ENCODE measurements around the gene KIF5B. TPM values are rescaled to one million over a fixed set of nuclear protein-coding genes. Genes with fewer than 3 reads are reported as not detected.
"Not testable (repeated sequence)": the region's sequence is repeated elsewhere in the genome, so short reads cannot be mapped to it uniquely, and the experiment has no call there.

Gene KIF5B
- total RNA-seq, 1 donor from 2014 or later: 95.4 TPM

DNA sequence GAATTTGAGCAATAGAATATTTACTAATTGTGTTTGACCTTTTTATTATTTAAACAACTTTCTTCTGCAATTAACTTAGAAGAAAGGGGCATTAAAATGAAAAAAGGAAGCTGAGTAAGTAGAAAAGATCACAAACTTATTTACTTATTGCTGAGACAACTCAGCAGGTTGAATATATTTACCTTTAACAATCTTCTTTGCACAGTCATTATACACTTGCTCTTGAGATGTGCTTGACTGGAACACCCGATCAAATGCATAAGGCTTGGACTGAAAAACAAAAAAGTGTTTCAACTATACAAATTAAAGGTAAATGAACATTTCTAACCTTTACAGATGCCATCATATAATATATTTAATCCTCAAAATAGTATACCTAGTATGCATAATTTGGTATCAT lies 7.9 kb downstream of the KIF5B start:
- TF ChIP-seq, protein P1, sequence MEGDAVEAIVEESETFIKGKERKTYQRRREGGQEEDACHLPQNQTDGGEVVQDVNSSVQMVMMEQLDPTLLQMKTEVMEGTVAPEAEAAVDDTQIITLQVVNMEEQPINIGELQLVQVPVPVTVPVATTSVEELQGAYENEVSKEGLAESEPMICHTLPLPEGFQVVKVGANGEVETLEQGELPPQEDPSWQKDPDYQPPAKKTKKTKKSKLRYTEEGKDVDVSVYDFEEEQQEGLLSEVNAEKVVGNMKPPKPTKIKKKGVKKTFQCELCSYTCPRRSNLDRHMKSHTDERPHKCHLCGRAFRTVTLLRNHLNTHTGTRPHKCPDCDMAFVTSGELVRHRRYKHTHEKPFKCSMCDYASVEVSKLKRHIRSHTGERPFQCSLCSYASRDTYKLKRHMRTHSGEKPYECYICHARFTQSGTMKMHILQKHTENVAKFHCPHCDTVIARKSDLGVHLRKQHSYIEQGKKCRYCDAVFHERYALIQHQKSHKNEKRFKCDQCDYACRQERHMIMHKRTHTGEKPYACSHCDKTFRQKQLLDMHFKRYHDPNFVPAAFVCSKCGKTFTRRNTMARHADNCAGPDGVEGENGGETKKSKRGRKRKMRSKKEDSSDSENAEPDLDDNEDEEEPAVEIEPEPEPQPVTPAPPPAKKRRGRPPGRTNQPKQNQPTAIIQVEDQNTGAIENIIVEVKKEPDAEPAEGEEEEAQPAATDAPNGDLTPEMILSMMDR (conservative IDR thresholded peaks at IDR 0.05): no peak
- Mint-ChIP-seq H3K27ac (ENCODE audit: unreplicated experiment) (no peak overlapping the region), H3K4me3 (no peak overlapping the region), H3K36me3 (ENCODE audit: low read depth) (peaks cover 16% of the 10 kb centered on the region), H3K27me3 (ENCODE audit: low read depth) (no peaks in the 10 kb centered on the region), H3K9me3 (no peaks in the 10 kb centered on the region), H3K4me1 (peaks cover 48% of the 10 kb centered on the region)
- no peak for DNase-seq (ENCODE audit: low read depth, low spot score)

DNA sequence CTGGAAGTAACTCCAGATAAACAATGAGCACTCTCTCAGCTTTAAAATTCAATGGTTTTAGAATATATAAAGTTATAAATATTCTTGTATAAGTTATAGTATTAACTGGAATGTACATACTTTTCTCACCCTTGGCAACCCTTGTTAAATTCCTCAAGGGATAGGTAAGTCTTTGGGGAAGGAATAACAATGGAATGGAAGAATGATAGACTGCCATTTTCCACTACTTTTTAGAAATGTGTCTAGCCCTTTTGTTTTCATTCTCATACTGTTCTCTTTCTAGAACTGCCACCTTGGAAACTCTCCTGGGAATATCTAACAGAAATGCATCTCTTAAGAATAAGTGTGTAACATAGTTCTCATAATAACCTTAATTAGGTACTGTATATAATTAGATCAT lies 8.3 kb downstream of the KIF5B start:
- no peaks in the 10 kb centered on the region for H3K27me3 Mint-ChIP-seq (ENCODE audit: low read depth)
- H3K27ac Mint-ChIP-seq (ENCODE audit: unreplicated experiment): no peak overlapping the region
- TF ChIP-seq, protein P1 (conservative IDR thresholded peaks at IDR 0.05): no peak
- peaks cover 44% of the 10 kb centered on the region for H3K4me1 Mint-ChIP-seq
- DNase-seq (ENCODE audit: low read depth, low spot score): no peak
- H3K9me3 Mint-ChIP-seq: no peaks in the 10 kb centered on the region
- H3K4me3 Mint-ChIP-seq: no peak overlapping the region
- peaks cover 17% of the 10 kb centered on the region for H3K36me3 Mint-ChIP-seq (ENCODE audit: low read depth)

DNA sequence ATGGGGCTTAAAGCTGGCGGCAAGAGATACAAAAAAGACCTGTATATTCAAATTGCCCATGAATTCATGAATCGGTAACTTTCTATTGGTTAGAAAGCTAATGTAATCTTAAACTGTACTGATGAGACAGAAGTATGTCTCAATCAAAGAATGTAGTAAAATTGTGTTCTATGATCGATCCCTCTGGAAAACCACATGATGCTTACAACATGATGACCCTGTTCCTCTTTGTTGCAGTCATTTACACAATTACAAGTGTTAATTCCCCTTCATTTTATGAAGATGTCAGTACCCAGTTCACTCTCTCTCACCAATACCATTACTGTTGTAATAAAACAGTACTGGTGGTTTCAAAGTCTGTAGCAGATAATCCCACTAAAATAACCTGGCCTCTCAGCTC lies 10.1 kb downstream of the KIF5B start:
- peaks cover 35% of the 10 kb centered on the region for H3K4me1 Mint-ChIP-seq
- TF ChIP-seq, protein P1 (conservative IDR thresholded peaks at IDR 0.05): no peak
- H3K36me3 Mint-ChIP-seq (ENCODE audit: low read depth): peaks cover 17% of the 10 kb centered on the region

DNA sequence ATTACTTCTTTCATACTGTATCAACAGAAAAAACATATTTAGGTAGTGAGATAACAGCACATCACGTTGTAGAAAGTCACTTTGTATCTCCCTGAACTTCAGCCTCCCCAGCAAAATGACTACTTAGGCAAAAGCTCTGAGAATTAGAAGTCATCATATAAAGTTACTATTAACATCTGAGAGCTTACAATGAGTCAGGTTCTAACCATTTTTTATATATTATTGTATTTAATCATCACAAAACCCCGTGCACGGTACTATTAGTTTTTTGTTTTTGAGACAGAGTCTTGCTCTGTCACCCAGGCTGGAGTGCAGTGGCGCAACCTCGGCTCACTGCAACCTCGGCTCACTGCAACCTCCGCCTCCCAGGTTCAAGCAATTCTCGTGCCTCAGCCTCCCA lies 13.5 kb downstream of the KIF5B start:
- not testable (repeated sequence) for H3K27ac Mint-ChIP-seq (ENCODE audit: unreplicated experiment); H3K4me3 Mint-ChIP-seq; DNase-seq (ENCODE audit: low read depth, low spot score); H3K27me3 Mint-ChIP-seq (ENCODE audit: low read depth); H3K9me3 Mint-ChIP-seq
- Mint-ChIP-seq H3K36me3 (ENCODE audit: low read depth) (peaks cover 21% of the 10 kb centered on the region), H3K4me1 (peaks cover 12% of the 10 kb centered on the region)

More for the DNA sequence above, 10.1 kb downstream of the KIF5B start:
- Mint-ChIP-seq H3K27me3 (ENCODE audit: low read depth) (no peaks in the 10 kb centered on the region), H3K27ac (ENCODE audit: unreplicated experiment) (no peak overlapping the region), H3K9me3 (no peaks in the 10 kb centered on the region), H3K4me3 (no peak overlapping the region)
- no peak for DNase-seq (ENCODE audit: low read depth, low spot score)

DNA sequence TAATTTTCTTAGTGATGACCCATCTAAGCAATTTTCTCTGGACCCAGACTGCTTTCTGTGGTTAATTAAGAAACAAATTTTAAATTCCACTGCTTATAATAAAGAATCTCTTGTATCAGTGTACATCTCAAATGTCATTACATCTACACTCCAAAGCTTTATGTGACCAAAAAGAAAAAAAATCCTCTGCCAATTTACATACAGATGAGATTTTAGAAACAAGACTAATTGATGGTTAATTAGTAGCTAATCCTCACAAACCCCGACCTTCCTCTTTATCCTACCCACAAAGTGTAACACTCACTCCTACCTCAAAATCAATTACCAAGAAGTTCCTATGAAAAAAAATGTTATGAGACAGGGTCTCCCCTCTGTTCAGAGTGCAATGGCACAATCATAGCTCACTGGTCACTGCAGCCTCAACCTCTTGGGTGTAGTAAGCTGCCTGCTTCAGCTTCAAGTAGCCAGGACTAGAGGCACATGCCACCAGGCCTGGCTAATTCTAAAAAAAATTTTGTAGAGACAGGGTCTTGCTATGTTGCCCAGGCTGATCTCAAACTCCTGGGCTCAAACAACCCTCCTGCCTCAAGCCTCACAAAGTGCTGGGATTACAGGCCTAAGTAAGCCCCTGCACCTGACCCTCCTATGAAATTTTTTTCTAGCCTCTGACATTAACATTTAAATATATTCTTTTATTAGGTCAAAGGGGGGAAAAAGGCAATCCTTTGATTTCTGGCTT lies 14.8 kb downstream of the KIF5B start:
- Mint-ChIP-seq H3K4me1 (peaks cover 8% of the 10 kb centered on the region), H3K4me3 (no peak overlapping the region), H3K27me3 (ENCODE audit: low read depth) (no peaks in the 10 kb centered on the region), H3K36me3 (ENCODE audit: low read depth) (peaks cover 17% of the 10 kb centered on the region), H3K9me3 (no peaks in the 10 kb centered on the region), H3K27ac (ENCODE audit: unreplicated experiment) (no peak overlapping the region)
- DNase-seq (ENCODE audit: low read depth, low spot score): no peak
- TF ChIP-seq, protein P1 (conservative IDR thresholded peaks at IDR 0.05): no peak

DNA sequence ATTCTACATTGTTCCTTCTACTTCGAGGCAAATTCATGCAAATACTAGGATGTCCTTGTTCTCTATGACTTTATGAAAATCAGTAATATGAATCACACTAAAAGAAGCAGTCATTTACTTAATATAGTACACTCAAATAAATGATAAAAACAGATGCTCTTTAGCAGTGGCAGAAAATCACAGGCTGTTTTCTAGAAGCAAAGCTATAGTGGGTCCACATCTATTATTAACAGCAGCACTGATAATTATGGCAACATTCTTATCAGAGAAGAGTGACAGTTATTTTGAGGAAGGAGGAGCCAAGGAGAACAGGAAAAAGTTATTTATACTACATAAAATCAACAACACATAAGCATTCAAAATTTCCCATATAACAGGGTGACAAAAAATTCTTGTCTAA lies 16.5 kb downstream of the KIF5B start:
- Mint-ChIP-seq H3K36me3 (ENCODE audit: low read depth) (peaks cover 18% of the 10 kb centered on the region), H3K4me1 (peaks cover 8% of the 10 kb centered on the region), H3K27ac (ENCODE audit: unreplicated experiment) (no peak overlapping the region), H3K27me3 (ENCODE audit: low read depth) (no peaks in the 10 kb centered on the region), H3K4me3 (no peak overlapping the region), H3K9me3 (no peaks in the 10 kb centered on the region)
- TF ChIP-seq, protein P1 (conservative IDR thresholded peaks at IDR 0.05): no peak
- no peak for DNase-seq (ENCODE audit: low read depth, low spot score)

All from neural crest cell (in vitro differentiated cells).